Fibroblast of skin of abdomen (primary cell): ENCODE measurements around the gene UBE2L3.
"Not testable (repeated sequence)": the region's sequence is repeated elsewhere in the genome, so short reads cannot be mapped to it uniquely, and the experiment has no call there.

Source experiments
- DNase-seq: peaks from one replicate; pipeline ENCODE4 v3.0.0-alpha.2; 2013

Gene UBE2L3

DNA sequence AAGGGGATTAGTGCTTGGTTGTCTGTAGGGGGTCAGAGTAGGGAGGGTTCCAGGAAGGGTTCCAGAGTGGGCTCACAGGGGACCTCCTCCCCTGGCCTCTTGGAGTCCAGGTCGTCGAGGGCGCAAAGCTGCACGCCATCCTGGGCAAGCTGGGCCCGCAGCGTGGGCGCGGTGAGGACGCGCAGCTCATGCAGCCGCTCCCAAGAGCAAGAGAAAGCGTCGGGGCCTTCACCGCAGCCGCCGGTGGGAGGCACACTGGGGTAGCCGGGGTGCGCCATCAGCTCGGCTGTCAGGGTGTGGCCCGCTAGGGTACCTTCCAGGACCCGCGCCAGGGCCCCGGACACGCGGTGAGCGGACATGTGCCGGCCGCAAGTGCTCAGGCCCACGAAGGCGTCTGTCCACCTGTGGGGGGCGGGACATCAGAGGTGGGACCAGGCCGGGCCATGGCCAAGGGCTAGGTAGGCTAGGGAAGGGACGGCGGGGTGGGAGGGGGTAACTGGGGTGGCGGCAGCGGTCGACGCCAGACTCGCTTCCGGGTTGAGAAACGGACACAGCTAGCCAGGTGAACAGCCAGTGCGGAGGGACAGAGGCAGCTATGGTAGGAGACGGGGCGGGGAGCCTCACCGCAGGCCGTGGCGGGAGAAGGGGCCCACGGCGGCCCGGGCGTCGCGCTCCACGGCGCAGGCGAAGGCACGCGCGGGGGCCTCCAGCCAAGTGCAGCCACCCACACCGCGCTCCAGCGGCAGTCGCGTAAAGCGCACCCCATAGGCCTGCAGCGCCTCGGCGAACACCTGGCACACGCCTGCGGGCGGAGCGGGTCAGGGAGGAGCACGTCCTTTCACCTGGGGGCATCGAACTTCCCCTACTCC lies 61.1 kb downstream of the UBE2L3 start:
- no peak for DNase-seq

DNA sequence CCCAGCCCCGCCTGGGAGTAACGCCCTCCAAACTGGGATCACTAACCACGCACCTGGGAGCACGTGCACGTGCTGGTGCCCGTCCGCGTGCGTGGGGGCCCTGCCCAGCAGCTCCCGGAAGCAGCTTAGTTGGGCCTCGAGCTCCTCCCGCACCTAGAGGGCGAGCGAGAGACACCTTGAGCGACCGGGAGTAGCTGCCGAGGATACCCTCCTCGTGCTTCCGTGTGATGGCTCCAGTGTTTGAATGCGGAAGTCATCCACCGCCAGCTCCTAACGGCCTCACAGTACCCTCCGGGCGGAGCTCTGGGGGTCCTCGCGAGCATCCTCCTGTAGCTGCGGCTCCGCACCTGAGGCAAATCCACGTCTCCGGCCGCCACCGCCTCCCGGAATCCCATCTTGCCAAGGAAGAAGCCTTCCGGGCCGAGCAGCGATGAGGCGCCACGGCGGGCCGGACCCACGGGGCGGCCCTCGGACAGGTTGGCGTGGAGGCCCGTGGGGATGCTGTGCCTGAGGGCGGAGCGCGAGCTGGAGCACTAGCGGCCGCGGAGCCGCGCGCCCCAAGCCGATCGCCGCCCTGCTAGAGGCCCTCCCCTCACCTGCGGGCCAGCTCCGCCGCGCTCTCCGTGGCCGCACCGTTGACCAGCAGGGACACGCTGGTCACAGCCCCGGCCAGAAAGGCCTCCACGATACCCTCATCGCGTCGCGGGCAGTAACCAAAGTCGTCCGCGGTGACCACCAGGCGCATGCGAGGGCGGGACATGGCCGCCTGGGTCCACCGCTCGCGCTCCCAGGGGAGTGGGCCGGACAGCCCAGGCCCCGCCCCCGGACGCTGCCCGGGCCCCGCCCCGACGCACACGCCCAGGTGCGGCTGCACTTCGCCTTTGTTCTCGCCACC lies 62.0 kb downstream of the UBE2L3 start, which contains the start of gene YDJC:
YDJC (minus strand) TSS at position 768 of the 895 bp plus-strand sequence; CDS start at position 760, 8 bp downstream.
- DNase-seq = peak; percentile 89

DNA sequence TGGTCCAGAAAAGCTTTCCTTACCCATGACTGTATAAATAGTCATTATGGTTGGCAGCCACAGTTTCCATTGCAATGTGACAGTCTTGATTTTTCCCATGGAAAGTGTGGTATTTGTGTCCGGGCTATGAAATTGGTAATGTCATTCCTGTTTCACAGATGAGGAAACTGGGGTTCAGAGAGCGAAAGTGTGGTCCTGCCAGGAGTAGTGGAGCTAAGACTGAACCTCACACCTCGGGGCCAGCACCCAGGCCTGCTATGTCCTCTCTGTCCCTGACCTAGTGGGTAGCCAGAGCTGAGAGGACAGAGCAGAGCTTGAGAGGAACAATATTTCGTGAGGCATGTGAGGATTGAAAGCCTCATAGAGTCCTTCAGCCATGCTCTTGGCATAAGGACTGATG lies 63.5 kb downstream of the UBE2L3 start:
- DNase-seq = no peak

DNA sequence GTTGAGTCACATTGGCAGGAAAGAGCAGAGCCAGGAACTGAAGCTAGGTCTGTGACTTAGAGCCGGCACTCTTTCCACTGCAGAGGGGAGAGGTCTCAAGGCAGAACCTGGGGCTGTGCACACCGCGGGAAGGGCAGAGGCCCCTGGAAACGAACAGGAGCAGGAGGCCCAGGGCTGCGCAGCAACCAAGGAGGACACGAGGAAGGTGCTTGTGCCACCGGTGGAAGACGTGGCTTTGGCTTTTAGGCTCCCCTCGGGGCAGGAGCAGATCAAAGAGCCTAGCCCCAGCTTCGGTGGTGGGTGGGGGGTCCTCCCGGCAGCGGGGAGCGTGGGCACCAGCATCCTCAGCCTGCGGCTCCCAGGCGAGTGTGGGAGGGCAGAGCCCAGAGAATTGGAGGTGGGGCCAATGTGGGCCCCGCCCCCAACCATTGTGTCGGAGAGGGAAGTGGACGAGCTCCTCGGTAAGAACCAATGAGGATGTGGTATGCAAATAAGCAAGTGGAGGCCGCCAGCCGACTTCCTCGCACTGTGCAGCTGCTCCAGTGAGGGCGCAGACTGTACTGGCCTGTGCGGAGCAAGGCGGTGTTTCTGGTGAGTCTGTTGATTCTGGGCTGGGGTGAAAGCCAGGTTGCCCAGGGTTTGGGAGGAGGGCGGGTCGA lies 64.9 kb downstream of the UBE2L3 start, which contains the start of gene CCDC116:
CCDC116 (plus strand) TSS at position 524 of the 659 bp plus-strand sequence. CDS start 422 bp downstream, outside the sequence.
- DNase-seq = no peak

DNA sequence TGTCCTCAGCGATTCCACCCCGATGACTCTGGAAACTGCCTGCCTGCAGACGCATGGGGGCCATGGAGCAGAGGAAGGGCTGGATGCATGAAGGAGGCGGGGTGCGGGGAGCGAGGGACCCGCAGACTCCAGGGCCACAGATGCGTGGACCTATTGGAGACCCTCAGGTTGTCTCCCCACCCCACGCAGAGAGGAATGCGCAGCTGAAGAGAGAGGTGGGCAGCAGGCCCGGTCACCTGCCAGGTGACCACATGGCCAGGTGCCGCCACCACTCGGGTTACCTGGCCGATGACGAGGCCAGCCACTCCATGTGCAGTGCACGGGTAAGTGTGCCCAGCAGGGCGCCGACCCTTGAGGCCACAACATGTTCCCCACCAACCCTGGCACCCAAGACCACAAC lies 65.4 kb downstream of the UBE2L3 start:
- DNase-seq = no peak

DNA sequence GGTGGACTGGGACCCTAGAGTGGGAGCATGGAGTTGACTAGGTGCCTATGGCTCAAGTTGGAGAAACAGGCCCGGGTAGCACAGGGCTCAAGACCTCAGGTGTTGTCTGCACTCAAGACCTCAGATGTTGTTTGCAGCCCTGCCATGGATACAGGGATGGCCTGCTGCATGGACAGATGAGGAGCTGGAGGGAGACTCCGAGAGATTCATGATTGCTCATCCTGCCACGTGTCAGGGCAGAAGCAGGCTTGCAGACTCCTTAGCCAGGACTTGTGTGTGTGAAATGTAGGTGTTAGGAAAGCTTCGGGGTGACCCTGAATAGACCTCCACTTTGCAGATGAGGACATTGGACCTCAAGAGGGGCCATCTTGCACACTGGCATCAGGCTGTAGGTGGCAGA lies 66.0 kb downstream of the UBE2L3 start:
- no peak for DNase-seq

DNA sequence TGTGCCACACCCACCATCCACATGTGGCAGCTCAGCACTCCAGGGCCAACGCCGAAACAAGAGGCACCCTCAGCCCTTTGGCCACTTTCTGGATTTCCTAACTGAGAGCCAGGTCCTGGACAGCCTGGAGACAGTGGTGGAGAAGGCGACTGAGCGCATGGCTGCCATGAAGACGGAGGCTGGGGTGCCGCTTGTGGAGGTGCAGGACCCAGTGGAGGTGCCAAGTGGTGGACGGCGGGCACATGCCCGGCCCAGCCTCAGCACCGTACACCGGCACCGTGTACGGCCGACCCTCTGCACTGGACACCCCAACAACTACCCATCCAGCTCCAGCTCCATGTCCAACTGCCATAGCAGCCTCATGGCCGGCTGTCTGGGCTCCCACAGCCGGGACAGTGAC lies 66.6 kb downstream of the UBE2L3 start:
- no peak for DNase-seq

DNA sequence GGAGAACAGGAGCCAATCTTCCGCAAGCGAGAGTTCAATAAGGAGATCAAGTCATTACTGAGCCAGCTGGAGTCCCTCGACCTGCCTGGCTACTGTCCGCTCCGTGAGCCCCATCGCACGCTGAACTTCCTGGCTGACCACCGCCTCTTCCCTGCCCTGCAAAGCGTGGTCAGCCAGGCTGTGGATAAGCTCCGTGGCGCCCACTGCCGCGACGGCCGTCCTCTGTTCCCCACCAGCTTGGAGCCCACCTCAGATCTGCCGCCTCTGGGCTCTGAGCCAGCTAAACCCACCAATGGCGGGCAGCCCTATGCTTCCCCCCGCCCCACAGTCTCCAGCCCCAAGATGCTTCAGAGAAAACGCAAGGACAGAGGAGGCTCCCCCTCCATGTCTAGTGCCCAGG lies 67.3 kb downstream of the UBE2L3 start:
- no peak for DNase-seq

DNA sequence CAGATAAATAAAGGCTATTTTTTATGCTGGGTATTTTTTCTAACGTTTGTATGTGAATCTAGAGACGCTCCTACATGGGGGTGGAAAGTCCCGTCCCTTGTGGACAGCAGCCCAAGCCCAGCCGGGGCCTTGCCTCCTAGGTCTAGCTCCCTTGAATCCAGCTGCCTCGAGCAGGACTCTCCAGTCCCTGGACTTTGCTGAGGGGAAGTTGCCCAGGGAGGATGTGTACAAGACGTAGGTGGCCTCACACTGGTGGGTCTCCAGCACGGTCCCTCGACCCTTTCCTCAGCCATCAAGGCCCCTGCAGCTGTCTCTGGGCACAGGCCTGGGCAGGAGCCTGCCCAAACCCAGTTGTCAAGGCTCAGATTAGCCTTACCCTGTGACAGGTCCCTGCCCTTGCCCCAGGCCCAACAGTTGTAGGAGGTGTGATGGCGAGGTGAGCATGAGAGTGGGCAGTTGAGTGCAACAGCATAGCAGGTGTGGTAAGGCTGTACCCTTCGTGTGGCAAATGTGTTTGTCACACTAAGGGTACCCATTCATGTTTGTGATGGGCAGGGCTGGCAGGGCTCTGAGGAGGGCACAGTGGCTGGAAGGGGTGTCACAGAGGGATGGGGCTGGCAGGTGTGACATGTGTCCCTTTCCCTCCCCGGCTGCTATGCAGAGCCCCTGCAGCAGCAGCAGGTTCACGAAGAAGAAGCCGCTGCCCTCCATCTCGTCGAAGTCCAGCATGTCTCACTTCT lies 68.4 kb downstream of the UBE2L3 start:
- no peak for DNase-seq

DNA sequence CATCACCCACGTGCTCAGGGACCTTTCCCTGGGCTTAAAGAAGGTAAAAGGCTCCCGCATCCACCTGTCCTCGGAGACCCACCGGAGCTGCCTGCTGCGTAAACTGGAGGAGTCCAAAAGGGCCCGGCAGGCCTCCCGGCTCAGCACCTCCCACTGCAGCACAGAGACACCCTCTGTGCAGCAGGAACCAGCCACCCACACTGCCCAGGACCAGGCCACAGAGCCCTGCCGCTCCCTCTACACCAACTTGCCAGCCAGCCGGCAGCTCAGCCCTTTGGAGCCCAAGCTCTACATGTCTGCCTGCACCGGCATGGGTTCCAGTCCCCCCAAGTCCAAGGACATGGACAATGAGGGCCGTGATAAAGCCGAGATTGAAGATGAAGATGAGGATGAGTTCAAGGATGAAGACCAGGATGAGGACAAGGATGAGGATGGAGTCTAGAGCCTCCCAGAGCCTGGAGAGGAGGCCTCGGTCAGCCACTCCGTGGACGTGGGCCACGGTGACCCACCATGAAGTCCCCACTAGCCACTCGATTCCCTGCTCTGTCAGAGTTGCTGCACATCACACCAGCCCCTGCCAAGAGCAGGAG lies 69.2 kb downstream of the UBE2L3 start:
- DNase-seq = no peak

DNA sequence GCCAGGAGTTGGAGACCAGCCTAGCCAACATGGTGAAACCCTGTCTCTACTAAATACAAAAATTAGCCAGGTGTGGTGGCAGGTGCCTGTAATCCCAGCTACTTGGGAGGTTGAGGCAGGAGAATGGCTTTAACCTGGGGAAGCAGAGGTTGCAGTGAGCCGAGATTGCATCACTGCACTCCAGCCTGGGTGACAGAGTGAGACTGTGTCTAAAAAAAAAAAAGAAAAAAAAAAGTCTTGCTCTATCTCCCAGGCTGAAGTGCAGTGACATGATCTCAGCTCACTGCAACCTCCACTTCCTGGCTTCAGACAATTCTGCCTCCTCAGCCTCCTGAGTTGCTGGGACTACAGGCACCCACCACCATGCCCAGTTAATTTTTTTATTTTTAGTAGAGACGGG lies 69.9 kb downstream of the UBE2L3 start:
- DNase-seq = not testable (repeated sequence)

DNA sequence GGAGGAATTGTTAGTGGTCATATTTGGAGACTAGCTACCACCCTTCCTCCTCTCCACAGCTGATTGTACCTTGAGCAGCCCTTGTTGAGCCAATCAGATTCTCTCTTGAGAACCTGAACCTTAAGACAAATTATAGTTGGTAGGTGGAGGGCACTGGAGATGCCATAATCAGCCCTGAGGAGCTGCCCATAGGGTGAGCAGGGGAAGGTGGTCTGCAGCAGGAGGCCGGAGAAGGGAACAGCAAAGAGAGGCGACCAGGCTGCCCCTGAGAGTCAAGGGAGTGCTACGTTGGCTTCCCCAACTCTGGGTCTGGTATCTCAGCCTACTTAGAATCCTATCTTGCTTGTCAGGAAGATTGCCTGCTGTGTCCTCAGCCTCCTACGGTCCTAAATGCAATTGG lies 71.8 kb downstream of the UBE2L3 start:
- DNase-seq = no peak

DNA sequence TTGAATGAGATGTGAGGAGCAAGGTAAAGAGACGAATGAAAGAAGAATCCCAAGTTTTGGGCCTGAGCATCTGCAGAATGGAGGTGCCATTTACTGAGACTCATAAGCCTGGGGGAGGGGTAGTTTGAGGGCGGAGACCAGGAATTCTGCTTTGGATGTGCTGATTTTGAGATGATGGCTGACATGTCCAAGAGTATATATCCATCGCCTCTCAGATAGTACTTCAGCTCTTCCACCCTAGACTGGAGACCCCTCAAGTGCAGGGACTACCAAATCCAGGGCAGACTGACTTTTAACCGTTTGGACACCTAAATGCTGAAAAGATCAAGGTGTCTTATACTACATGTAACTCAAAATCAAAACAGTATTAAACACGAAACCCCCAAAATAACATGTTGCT lies 73.3 kb downstream of the UBE2L3 start:
- no peak for DNase-seq

DNA sequence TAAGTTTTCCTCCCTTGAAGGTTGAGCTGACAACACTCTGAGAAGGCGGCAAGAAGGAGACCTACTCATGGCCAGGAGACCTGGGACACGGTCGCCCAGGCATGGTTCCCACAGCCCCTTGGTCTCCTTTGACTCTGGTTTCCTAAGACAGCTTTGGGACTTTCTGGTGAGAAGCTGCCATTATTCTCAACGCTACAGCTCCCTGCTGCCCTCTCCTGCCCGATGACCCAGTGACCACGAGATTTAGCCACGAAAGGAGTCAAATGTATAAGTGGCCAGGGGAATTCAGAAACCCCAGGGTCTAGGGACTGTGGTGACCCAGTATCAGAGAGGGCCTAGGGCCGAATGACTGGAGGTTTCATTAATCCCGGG lies 73.9 kb downstream of the UBE2L3 start:
- DNase-seq = peak; percentile 33

DNA sequence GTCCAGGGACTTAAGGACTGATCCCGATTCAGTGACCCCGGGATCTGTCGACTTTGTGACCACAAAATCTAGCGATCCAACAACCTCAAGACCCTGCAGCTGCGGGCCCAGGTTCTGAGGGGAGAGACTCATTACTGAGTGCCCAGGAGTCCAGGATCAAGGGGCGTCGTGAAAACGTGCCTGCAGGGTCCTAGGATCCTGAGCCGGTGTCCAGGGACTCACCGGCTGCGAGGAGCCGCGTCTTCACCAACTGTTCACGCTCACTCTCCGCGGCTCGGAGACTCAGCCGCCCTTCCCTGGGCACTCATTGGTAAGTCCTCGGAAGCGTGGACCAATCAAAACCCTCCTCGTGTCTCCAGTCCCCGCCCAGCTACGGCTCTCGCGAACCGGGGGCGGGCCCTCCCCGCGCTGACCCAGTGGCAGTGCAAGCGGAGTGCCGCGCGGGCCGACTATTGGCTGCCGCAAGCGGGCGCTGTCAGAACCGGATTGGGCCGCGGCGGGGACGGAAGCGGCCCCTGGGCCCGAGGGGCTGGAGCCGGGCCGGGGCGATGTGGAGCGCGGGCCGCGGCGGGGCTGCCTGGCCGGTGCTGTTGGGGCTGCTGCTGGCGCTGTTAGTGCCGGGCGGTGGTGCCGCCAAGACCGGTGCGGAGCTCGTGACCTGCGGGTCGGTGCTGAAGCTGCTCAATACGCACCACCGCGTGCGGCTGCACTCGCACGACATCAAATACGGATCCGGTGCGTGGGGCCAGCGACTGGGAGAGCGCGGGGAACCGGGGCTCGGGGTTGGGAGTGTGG lies 74.5 kb downstream of the UBE2L3 start, which contains the start of gene SDF2L1:
SDF2L1 (plus strand) TSS at position 514 of the 795 bp plus-strand sequence; CDS start at position 549, 35 bp downstream.
- peak; percentile 99 for DNase-seq

DNA sequence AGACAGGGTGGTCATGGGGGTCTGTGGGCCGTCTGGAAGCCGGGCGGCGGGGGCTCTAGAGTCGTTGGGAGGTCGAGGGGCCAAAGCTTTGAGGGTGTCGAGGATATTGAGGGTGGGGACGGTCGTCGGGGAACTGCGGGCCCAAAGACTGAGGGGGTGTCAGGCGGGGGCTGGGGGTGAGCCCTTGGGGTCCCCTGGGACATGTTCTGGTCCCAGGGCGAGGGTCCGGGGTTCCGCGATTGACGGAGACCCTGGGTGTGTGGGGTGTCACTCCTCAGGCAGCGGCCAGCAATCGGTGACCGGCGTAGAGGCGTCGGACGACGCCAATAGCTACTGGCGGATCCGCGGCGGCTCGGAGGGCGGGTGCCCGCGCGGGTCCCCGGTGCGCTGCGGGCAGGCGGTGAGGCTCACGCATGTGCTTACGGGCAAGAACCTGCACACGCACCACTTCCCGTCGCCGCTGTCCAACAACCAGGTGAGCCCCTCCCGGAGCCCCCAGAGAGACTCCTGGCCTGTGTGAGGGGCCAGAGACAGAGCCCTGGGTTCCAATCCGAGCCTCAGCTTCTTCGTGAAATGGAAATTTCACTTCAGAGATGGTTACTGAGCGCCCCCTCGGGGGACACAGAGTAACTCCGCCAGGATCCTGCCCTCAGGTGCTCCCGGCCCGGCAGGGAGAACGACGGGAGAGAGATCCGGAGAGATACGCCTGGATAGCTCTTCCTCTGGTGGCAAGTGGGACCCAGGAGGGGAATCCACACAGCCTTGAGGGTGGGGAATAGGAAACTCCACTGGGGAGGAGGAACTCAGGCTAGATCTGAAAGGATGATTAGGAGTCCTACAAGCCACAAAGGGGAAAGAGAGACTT lies 75.3 kb downstream of the UBE2L3 start:
- DNase-seq = peak; percentile 50

DNA sequence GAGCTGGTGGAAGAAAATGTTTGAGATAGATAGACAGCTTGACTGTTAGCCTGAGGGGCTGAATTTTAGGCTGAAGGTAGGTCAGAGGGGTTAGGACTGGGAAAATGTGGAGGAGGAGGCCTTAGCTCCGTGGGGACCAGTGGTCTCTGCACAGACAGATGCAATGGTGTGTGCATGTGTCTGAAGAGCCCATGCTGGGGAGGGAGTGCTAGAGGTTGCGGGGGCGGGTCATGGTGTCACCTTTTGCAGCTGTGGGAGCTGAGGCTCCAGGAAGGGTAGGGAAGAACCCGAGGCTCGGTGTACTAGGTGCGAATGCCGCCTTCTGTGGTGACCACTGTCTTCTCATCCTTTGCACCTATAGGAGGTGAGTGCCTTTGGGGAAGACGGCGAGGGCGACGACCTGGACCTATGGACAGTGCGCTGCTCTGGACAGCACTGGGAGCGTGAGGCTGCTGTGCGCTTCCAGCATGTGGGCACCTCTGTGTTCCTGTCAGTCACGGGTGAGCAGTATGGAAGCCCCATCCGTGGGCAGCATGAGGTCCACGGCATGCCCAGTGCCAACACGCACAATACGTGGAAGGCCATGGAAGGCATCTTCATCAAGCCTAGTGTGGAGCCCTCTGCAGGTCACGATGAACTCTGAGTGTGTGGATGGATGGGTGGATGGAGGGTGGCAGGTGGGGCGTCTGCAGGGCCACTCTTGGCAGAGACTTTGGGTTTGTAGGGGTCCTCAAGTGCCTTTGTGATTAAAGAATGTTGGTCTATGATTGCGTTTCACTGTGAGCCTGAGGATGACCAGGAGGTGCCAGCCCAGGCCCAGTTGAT lies 76.2 kb downstream of the UBE2L3 start:
- no peak for DNase-seq

DNA sequence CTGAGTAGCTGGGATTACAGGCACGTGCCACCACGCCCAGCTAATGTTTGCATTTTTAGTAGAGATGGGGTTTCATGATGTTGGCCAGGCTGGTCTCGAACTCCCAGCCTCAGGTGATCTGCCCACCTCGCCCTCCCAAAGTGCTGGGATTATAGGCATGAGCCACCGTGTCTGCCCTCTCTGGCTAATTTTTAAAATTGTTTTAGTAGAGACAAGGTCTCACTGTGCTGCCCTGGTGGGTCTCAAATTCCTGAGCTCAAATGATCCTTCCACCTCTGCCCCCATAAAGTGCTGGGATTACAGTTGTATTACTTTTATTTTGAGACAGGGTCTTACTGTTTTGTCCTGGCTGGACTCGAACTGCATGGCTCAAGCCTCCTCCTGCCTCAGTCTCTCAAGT lies 78.0 kb downstream of the UBE2L3 start:
- DNase-seq = not testable (repeated sequence)
